ENCODE data around the gene SF3A2. TPM values are rescaled to one million over a fixed set of nuclear protein-coding genes. Genes with fewer than 3 reads are reported as not detected.

Gene SF3A2
- total and polyA plus RNA-seq, 5 experiments from 2014 or later, result 16.3 to 162 (median 33.5) TPM

DNA sequence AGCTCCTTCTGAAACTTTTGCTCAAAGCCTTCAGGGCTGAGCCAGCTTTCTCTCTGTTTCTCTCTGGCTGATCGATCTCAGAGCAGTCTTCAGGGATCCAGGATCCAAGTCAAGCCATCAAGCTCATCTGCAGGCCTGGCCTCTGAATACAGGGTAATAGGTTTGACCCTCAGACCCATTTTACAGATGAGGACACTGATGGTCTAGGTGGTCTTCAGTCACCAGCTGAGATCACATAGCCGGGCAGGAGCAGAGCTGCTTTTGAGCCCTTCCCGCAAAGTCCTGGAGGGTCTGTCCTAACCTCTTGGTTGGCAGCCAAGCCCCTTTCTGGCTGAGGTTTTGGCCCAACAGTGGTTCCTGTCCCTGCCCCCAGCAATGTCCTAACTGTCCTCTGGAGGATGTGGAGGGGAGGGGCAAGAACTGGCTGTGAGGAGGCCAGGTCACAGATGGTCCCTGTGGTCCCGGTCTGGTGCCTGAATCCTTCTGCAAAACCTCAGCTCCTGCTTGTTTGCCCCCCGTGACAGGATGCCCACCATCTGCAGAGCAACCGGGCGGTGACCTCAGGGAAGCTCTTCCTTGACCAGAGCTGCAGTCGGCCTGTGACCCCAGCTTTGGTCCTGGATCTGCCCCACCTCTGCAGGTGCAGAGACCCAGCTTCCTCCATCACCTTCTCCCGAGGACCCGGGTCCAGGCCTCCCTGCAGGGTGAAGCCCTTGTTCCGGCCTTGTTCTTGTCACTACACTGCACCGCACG is 51.1 kb downstream of the SF3A2 start:
- no peak for DNase-seq

DNA sequence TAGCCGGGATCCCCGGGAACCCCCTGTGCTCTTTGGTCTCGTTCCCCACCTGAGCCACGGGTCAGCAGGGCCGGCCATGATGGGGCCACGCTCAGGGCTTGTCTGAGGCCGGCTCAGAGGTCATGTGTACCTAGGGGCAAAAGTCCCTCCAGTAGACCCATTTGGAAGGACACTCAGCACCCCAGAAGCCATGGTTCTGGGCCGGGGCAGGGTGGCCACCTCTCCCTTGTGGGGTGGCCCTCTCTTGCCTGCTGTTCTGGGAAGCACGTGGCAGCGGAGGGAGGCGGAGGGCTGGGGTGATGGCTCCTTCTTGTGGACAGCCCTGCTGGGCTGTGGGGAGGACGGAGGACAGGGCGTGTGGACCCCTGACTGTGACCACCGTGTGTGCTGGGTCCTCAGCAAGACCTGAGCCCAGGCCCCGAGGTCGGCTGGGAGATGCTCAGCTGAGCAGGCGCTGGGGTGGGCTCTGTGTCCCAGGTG is 51.8 kb downstream of the SF3A2 start:
- Mint-ChIP-seq H3K36me3 (peaks cover 0 to 18% (median 0%) of the 10 kb centered on the region in 3 donors), H3K27me3 (no peaks in the 10 kb centered on the region), H3K4me1 (peaks cover 16 to 38% (median 25%) of the 10 kb centered on the region in 4 donors), H3K9me3 (no peaks in the 10 kb centered on the region), H3K27ac (peak overlapping the region; percentile 77 to 94 (median 90)), H3K4me3 (peak overlapping the region; percentile 84 to 97 (median 90))
- ATAC-seq, result no peak
- DNase-seq, result no peak
- POLR2A ChIA-PET, result interaction anchor here (0.6 to 8.7 kb wide), 12 partner anchors 9 to 437 kb away, joined by 3 to 132 read pairs (median 8); partner anchors contain the start of genes GADD45B and TIMM13

More for the DNA sequence above, 51.1 kb downstream of the SF3A2 start:
- Mint-ChIP-seq H3K9me3 (no peaks in the 10 kb centered on the region), H3K4me3 (peak overlapping the region in 3 of 10 donors; percentile 88 to 96 (median 88)), H3K36me3 (peaks cover 0 to 12% (median 0%) of the 10 kb centered on the region in 3 donors), H3K27ac (peak overlapping the region in 8 of 10 donors; percentile 25 to 92 (median 88)), H3K27me3 (no peaks in the 10 kb centered on the region), H3K4me1 (peaks cover 17 to 39% (median 25%) of the 10 kb centered on the region in 4 donors)
- POLR2A ChIA-PET, result interaction anchor here (0.5 to 8.7 kb wide), 7 partner anchors 13 to 106 kb away, joined by 3 to 132 read pairs (median 3); partner anchors contain the start of genes LSM7 and SPPL2B
- no peak for ATAC-seq

DNA sequence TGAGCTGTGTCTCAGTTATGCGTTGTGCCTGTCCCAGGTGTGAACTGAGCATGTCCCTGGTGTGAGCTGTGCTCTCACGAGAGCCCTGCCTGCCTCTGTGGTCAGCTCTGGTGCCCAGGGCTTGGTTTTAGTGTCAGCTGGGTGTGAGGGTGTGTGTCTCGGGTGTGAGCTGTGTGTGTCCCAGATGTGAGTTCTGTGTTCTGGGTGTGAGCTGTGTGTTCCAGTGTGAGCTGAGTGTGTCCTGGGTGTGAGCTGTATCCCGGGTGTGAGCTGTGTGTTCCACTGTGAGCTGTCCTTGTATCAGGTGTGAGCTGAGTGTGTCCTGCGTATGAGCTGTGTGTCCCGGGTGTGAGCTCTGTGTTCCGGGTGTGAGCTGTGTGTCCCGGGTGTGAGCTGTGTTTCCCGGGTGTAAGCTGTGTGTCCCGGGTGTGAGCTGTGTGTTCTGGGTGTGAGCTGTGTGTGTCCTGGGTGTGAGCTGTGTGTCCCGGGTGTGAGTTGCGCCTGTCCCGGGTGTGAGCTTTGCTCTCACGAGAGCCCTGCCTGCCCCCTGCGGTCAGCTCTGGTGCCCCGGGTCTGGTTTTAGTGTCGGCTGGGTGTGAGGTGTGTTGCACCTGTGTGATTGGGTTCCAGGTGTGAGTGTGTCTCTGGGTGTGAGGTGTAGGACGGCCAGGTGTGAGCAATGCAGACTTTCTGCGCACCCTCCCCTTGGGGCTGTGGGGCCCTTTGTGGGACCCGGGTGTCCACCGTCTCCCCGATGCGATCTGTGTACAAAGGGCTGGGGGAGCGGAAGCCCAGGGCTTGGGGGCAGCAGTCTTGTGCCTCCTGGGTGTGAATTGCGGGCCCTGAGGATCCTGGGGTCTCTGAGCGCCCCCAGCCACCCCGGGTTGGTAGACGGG is 52.4 kb downstream of the SF3A2 start:
- peak overlapping the region; percentile 84 to 97 (median 90) for H3K4me3 Mint-ChIP-seq
- H3K4me1 Mint-ChIP-seq, result peaks cover 20 to 45% (median 30%) of the 10 kb centered on the region in 4 donors
- H3K27me3 Mint-ChIP-seq, result no peaks in the 10 kb centered on the region
- no peaks in the 10 kb centered on the region for H3K9me3 Mint-ChIP-seq
- H3K27ac Mint-ChIP-seq, result peak overlapping the region; percentile 87 to 94 (median 91)
- no peak for DNase-seq
- peak; percentile 7 to 36 for ATAC-seq
- H3K36me3 Mint-ChIP-seq, result peaks cover 0 to 24% (median 0%) of the 10 kb centered on the region in 3 donors
- POLR2A ChIA-PET, result interaction anchor here (0.6 to 8.7 kb wide), 19 partner anchors 9 to 438 kb away, joined by 3 to 132 read pairs (median 4); partner anchors contain the start of genes GADD45B, LSM7, SPPL2B and TIMM13

DNA sequence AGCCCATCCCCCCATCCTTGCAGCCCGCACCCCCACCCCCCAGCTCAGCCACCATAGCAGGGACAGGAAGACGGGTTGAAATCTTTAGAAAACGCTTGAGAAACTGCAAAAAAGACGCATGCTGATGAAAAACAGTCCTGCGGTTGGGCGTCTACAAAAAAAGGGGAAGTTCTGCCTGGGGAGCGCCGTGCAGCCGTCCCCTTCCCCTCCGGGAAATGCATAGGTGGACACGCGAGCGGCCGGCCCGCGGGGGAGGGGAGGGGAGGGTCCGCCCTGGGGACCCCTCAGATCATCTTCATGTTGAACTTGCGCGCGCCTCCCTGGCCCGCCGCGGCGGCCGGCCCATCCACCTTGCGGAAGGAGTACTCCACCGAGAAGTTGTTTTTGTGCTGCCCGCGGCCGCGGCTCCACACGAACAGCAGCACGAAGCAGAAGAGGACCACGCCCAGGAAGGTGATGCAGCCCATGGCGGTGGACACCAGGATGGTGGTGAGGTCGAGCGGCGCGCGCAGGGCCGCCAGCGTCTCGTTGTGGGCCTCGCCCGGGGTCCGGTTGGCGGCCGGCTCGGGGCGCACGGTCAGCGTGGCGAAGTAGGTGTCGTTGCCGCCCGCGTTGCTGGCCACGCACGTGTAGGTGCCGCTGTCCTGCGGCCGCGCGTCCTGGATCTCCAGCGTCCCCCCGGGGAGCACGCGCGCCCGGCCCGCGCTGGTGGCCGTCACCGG is 53.3 kb downstream of the SF3A2 start:
- Mint-ChIP-seq H3K27ac (peak overlapping the region; percentile 87 to 92 (median 91)), H3K27me3 (no peaks in the 10 kb centered on the region), H3K9me3 (no peaks in the 10 kb centered on the region), H3K4me1 (peaks cover 21 to 47% (median 32%) of the 10 kb centered on the region in 4 donors), H3K4me3 (peak overlapping the region; percentile 84 to 97 (median 90)), H3K36me3 (peaks cover 0 to 26% (median 0%) of the 10 kb centered on the region in 3 donors)
- POLR2A ChIA-PET, result interaction anchor here (0.6 to 8.7 kb wide), 21 partner anchors 11 to 186 kb away, joined by 3 to 132 read pairs (median 6); partner anchors contain the start of genes GADD45B, LSM7, SPPL2B and TIMM13
- DNase-seq (peak in 8 of 10 donors; percentile 48 to 87 (median 64)), ATAC-seq (peak; percentile 81 to 82)

DNA sequence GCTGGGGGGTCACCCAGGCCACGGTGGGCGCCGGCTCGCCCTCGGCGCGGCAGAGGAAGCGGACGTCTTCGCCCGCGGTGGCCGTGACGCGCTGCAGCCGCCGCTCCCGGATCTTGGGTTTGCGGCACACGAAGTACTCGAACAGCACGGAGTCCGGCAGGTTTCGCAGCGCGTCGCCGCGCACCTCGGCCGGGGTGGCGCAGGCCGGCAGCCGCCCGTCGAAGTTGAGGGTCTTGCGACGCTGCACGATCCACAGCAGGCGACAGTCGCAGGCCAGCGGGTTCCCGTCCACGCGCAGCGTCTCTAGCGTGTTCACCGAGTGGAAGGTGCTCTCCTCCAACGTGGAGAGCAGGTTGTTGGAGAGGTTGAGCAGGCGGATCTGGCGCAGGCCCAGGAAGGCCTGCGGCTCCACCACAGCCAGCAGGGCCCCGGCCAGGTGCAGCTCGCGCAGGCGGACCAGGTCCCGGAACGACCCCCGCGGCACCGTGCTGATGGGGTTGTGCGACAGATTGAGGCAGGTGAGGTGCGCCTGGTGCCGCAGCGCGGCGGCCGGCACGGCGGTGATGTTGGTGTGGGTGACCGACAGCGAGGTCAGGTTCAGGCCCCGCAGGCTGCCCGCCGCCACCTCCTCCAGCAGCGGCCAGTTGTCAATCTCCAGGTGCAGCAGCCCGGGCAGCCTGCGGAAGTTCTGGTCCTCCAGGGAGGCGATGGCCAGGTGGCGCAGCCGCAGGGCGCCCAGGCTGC is 54.0 kb downstream of the SF3A2 start:
- DNase-seq (peak in 5 of 10 donors; percentile 24 to 52 (median 46)), ATAC-seq (peak; percentile 32 to 38)
- Mint-ChIP-seq H3K4me3 (peak overlapping the region; percentile 72 to 88 (median 81)), H3K27me3 (no peaks in the 10 kb centered on the region), H3K27ac (peak overlapping the region in 8 of 10 donors; percentile 13 to 91 (median 64)), H3K36me3 (peaks cover 0 to 26% (median 0%) of the 10 kb centered on the region in 3 donors), H3K4me1 (peaks cover 21 to 51% (median 33%) of the 10 kb centered on the region in 4 donors), H3K9me3 (no peaks in the 10 kb centered on the region)
- POLR2A ChIA-PET, result interaction anchor here (0.5 to 2.7 kb wide), 19 partner anchors 8 to 653 kb away, joined by 3 to 24 read pairs (median 4); partner anchors contain the start of genes GADD45B, LINGO3, LSM7 and PEAK3

DNA sequence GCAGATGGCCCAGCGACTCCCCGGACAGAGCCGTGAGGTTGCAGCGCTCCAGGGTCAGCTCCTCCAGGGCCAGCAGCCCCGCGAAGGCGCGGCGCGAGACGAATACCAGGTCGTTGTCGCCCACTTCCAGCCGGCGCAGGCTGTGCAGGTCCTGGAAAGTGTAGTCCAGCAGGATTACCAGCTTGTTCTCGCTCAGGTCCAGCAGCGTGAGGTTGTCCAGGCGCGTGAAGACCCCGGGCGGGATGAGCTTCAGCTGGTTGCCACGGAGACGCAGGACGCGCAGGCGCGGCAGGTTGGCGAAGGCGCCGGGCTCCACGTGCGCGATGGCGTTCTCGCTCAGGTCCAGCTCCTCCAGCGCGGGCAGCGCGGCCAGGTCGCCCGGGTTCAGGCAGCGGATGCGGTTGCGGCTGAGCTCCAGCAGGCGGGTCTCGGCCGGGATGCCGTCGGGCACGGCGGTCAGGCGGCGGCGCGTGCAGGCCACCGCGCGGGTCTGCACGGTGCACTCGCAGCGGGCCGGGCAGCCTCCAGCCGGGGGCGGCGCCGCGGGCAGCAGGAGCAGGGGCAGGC is 54.6 kb downstream of the SF3A2 start:
- POLR2A ChIA-PET, result interaction anchor here (0.5 to 2.7 kb wide), 19 partner anchors 9 to 653 kb away, joined by 3 to 24 read pairs (median 4); partner anchors contain the start of genes LINGO3, LSM7, PEAK3 and SPPL2B
- H3K4me3 Mint-ChIP-seq, result peak overlapping the region; percentile 72 to 88 (median 81)

DNA sequence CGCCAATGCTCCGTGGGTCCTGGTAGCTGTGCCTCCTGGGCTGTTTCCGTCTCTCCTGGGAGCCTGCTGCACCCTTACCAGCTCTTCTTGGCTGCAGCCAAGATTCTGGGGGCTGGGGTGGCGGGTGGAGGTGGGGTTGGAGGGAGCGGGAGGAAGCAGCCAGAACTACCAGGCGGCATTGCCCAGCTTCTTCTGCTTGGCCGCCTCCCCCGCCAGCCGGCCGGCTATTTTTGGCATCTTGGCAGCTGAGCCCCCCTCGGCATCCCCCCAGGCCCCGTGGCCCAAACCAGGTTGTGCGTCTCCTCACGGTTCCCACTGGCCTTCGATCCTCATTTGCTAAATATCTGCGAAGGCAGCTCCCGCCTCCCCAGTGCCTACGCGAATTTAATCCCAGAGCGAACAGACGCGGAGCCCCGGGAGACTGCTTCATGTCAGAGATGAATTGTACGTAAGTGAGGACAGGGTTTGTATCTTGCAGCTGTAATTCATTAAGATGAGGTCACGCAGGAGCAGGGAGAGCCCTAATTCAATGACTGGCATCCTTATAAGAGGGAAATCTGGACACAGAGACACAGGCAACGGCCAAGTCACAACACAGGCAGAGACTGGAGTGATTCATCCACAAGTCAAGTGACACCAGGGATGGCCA is 58.2 kb downstream of the SF3A2 start:
- POLR2A ChIA-PET, result interaction anchor here (0.6 to 2.7 kb wide), 9 partner anchors 9 to 140 kb away, joined by 3 to 9 read pairs (median 4); no protein-coding TSS in a partner anchor
- H3K36me3 Mint-ChIP-seq, result peaks cover 0 to 24% (median 0%) of the 10 kb centered on the region in 3 donors
- no peaks in the 10 kb centered on the region for H3K27me3 Mint-ChIP-seq
- peak overlapping the region in 4 of 10 donors; percentile 8 to 85 (median 71) for H3K27ac Mint-ChIP-seq
- no peak for DNase-seq
- H3K4me3 Mint-ChIP-seq, result peak overlapping the region in 3 of 10 donors; percentile 8 to 20 (median 15)
- H3K4me1 Mint-ChIP-seq, result peaks cover 10 to 28% (median 16%) of the 10 kb centered on the region in 4 donors
- H3K9me3 Mint-ChIP-seq, result no peaks in the 10 kb centered on the region
- no peak for ATAC-seq

More for the DNA sequence above, 54.6 kb downstream of the SF3A2 start:
- Mint-ChIP-seq H3K9me3 (no peaks in the 10 kb centered on the region), H3K27ac (peak overlapping the region in 1 of 10 donors; percentile 13), H3K36me3 (peaks cover 0 to 26% (median 0%) of the 10 kb centered on the region in 3 donors), H3K4me1 (peaks cover 21 to 51% (median 33%) of the 10 kb centered on the region in 4 donors), H3K27me3 (no peaks in the 10 kb centered on the region)
- DNase-seq, result no peak
- ATAC-seq, result no peak

DNA sequence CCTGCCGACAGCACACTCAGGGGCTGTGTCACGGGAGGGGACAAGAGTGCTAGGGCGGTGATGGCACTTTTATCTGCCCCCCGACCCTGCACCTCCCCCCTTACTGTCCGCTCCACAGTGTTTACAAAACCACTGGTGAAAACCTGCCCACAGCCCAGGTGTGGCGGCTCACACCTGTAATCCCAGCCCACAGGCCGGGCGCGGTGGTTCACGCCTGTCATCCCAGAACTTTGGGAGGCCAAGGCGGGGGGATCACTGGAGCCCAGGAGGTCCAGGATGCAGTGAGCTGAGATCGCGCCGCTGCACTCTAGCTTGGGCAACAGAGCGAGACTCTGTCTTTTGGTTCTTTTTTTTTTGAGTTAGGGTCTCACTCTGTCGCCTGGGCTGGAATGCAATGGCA is 59.5 kb downstream of the SF3A2 start:
- Mint-ChIP-seq H3K27me3 (no peaks in the 10 kb centered on the region), H3K4me1 (peaks cover 9 to 31% (median 13%) of the 10 kb centered on the region in 4 donors), H3K4me3 (no peak overlapping the region), H3K9me3 (no peaks in the 10 kb centered on the region), H3K36me3 (peaks cover 0 to 22% (median 0%) of the 10 kb centered on the region in 3 donors), H3K27ac (peak overlapping the region in 1 of 10 donors; percentile 71)
- DNase-seq (no peak), ATAC-seq (no peak)
- POLR2A ChIA-PET, result interaction anchor here (0.6 to 2.7 kb wide), 4 partner anchors 11 to 885 kb away, joined by 3 to 9 read pairs (median 4); no protein-coding TSS in a partner anchor

Data from naive thymus-derived CD8-positive, alpha-beta T cell (primary cell).